Anterior cingulate cortex (tissue), 58 donors: Measurements from ENCODE around the gene SELENOI.
"Not testable (repeated sequence)": the region's sequence is repeated elsewhere in the genome, so short reads cannot be mapped to it uniquely, and the experiment has no call there.

Source experiments
- DNase-seq, 58 donors: peaks; one replicate each; lab custom pipeline; 2025; lab: John Stamatoyannopoulos, UW

The SELENOI gene, protein sequence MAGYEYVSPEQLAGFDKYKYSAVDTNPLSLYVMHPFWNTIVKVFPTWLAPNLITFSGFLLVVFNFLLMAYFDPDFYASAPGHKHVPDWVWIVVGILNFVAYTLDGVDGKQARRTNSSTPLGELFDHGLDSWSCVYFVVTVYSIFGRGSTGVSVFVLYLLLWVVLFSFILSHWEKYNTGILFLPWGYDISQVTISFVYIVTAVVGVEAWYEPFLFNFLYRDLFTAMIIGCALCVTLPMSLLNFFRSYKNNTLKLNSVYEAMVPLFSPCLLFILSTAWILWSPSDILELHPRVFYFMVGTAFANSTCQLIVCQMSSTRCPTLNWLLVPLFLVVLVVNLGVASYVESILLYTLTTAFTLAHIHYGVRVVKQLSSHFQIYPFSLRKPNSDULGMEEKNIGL

DNA sequence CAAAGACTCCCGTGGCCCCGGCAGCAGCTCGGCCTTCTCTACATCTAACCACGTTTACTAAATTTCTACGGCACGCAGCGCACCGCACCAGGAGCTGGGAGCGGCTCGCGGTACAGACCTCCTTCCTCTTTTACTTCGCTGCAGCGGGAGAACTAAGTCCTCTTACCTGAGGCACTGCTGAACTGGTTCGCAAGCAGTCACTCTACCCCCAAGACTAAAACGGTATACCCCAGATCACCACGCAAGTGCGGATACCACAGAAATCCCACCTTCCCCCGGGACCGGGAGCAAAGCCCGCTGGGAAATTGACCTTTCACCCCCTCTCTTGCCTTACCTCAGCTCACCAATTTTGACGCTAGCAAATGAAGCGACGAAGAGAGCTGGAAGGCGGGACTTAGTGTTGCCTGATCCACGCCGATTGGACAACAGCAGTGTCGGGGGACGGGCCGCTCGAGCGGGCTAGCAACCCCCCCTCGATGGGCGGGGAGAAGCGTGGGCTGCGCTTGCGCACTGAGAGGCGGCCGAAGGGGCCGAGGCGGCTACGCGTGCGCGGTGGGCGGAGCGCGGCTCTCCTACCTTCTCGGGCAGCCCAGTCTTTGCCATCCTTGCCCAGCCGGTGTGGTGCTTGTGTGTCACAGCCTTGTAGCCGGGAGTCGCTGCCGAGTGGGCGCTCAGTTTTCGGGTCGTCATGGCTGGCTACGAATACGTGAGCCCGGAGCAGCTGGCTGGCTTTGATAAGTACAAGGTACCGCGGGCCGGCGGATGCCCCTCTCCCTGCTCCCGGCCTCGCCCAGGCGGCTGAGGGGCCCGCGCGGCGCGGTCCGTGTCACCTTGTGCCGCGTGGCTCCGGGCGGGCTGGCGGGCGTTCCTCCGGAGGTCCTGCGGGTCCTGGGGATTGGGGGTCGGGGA is at the start of gene SELENOI:
Gene SELENOI, plus strand, starts transcription at position 599 of the 909 bp plus-strand sequence. Its CDS starts 90 bp downstream, at position 689.
- DNase-seq = peak; percentile 90 to 100 (median 99)

DNA sequence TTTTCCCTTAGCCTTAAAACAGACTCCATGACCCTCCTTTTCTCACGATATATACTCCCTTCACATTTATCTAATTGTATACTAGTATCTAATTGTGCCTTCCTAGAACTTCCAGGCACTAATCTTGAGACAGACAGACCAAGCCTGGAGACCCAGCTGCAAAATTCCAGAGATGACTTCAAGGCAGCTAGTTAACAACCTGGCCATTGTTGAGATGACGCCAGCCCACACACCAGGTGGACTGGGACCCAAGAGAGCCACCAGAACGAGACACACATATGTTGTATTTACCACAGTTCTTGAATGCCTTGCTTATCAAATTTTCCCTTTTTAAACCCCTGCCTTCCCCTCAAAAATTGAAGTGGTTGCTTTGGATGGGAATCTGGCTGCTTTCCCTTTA is 48.9 kb upstream of the SELENOI start:
- no peak for DNase-seq

DNA sequence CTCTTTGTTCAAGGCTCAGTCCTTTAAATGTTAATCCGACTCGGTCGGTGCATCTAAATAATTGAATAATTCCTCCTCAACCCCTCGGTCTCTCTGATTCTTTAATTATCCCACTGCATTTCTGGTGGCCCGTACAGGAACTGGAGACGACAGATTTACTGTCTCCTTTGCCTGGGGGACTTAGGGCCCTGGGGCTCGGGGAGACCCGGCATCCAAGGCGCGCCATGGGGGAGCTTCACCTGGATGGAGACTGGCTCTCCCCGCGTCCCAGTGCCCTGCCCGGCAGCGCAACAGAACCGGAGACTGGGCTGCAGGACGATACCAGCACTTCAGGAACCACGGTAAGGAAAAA is 47.7 kb upstream of the SELENOI start:
- DNase-seq = no peak

DNA sequence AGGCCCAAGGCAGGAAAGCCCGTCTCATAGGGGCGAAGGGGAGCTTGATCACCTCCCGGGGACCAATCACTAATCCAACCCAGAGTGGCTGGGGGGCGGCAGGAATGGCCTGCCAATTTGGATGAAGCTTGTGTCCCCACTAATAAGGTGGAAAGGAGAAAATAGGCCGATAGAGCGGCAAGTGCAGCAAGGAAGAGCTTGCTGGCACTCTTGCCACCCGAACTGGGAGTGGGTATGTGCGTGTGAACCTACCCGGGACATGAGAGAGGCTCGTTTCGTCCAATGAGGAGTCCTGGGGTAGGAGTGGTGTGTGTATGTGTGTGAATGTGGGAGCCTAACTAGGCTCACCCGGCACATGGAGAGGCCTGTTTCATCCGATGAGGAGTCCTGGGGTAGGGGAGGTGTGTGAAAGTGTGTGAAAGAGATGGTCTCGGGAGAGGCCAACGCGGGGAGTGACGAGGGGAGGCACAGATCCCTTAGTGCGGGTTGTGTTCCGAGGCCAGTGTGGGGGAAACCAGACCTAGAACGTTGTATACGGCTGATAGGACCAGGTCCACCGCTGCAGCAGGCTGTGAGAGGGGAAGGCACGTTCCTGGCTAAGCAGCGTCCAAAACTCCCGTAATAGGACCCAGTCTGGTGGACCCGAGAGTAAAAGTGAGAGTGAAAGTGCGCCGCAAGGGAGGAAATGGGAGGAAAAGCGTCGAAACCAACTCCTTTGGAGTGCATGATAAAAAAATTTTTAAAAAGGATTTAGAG is 47.1 kb upstream of the SELENOI start:
- peak in 4 of 58 donors; percentile 4 to 52 (median 25) for DNase-seq

DNA sequence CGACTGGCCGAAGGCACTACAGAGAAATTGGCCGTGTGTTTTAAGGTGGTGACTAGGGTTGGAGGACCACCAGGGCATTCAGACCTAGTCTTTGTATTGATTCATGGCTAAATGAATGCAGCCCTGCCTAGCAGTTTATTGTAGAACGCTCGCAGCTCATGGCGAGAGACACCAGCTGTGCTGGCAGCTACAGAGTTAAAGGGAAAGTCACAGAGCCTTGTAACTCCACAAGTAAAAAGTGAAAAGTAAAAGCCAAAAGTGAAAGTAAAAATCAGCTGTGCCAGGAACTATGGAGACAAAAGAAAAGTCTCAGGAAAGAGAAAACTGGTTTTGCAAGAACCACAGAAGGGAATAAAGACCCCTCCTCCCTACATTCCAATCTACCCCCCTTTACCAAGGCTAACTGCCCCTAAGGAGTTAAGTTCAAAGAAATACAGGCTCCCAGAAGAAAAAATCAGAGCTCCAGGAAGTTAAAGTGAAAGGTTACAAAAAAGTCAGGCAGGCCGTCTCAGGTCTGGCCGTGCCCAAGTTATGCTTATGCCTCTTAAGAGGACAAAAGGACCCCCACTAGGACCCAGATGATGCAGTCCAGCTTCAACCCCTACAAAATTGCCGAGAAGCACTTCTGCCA is 46.4 kb upstream of the SELENOI start:
- DNase-seq = peak in 1 of 58 donors; percentile 2

DNA sequence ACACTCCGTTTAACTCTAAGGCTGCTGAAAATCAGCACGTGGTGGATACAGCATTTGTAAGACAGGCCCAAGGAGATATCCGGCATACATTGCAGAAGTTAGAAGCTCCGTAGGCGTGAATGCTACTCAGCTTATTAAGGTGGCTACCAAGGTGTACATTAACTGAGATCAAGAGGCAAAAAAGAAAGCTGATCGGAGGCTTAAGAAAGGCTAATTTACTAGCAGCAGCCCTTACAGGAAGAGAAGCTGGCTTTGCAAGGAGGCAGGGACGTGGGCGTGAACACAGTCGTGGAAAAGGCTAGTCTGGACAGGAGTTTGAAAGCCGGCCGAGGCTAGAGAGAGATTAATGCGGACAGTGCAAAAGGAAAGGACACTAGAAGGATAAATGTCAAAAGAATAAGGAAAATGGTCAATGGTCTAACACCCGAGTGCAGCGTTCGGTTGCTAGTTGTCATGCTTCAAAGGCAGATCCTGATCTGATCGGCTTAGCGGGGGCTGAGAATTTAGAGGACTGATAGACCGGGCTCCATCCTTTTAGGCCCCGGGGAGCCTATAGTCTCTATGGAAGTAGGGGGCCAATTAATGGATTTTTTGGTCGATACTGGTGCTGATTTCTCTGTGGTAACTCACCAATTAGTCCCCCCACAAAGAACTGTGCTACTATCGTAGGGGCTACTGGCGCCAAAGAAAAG is 45.6 kb upstream of the SELENOI start:
- no peak for DNase-seq

DNA sequence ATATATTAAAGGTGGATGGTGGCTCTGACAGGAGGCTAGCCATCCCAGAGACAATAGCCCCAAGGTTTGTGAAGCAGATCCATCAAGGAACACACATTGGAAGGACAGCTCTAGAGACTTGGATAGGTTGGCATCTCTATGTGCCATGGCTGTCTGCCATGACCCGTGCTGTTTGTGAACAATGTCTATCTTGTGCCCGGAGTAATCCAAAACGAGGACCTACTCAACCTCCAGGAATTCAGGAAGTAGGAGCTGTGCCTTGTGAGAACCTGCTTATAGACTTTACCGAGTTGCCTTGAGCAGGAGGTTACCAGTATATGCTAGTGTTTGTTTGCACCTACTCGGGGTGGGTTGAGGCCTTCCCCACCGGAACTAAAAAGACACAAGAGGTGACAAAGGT is 43.1 kb upstream of the SELENOI start:
- DNase-seq = no peak

DNA sequence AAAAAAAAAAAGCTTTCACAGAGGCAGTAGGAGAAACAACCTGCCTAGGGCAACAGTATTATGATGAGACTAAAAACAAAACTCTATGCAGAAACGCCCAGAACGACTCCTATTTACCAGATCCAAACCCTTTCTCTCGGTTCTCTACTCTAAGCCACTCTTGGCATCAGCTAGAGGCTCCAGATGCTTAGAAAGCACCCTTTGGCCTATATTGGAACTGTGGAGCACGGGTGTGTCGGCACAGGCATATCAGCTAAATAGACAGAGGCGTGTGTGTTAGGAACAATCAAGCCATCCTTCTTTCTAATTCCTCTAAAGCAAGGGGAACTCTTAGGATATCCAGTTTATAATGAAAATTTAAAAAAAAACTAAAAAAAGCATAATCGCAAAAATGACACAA is 40.8 kb upstream of the SELENOI start:
- DNase-seq = not testable (repeated sequence)

DNA sequence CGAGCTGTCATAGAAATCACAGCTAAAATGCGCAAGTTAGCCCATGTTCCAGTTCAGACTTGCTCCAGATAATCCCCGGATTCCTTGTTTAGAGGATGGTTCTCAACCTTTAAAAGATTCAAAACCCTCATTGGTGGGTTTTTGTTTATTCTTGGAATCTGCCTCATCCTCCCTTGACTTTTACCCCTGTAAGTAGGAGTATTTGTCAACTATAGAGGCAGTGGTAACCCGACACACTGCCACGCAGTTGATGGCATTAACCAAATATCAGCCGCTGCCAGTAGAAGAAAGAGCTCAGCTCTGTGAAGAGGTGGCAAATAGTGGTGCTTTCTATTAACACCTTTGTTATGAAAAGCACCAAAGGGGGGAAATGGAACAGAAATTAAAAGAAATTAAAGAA is 40.4 kb upstream of the SELENOI start:
- DNase-seq = no peak

DNA sequence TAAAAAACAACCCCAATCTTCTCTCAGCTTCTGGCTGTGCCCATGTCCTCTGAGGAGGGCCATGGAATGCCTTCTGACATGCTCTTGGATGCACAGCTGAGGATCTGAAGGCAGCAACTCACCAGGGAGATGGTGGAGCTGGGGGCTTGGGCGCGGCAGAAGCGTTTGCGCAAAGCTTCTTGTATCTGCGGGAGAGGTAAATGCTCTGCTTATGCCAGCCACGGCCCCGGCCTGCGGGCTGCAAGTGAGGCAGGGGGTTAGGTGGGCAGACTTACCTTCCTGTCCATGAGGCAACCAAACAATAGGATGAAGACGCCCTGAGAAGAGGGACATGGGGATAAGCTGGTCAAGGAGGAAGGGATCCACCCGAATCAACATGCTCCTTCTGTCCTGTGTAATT is 36.0 kb upstream of the SELENOI start:
- no peak for DNase-seq

DNA sequence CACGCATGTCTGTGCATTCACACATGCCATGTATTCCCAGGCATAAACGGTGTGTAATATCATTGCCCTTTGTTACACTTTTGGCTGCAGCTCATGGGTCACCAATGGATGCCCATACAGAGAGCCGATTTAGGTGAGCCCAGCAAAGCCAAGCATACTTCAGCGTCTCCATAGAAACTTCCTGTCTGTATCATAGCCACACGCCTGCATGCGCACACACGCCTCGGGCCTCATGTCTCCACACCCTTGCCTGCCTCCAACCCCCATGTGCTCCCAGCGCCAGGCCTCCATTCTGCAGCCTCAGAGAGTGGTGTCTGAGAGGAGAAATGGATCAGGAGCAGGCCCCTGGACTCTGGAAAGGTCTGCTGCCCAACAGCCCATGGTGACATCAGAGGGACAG is 33.5 kb upstream of the SELENOI start:
- no peak for DNase-seq

DNA sequence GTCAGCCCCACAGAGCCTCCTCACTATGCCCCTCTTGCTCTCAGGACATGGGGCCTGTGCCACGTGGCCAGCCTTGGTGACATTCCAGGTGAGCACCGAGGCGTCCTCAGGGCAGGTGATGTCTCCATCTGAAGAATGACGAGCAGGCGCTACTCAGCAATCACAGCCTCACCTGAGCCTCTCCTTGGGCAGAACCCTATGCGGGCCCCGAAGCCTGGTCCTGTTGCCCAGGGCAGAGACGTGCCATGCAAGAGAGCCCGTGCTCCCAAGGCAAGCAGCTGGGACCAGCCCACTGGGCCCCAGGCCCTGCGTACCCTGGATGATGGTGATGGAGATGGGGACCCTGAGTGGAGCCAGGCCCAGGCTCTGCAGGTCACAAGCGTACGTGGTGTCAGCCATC is 32.5 kb upstream of the SELENOI start:
- DNase-seq = no peak

DNA sequence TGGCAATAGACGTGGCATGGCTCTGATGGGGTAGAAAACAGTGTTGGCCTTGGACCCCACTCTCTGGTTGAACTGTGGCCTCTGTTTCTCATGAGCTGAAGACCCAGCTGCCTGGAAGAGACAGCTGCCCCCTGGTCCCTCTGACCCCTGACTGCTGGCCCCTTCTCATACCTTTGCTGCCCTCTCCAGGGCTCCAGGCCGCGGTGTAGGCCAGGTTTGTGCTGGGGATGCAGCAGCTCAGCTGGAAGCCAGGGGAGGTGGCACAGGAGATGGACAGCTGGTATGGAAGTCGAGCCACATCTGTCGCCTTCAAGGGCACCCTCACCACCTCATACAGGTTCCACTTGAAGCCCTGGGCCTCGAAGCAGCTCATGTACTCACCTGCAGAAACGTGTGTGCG is 31.7 kb upstream of the SELENOI start:
- no peak for DNase-seq

DNA sequence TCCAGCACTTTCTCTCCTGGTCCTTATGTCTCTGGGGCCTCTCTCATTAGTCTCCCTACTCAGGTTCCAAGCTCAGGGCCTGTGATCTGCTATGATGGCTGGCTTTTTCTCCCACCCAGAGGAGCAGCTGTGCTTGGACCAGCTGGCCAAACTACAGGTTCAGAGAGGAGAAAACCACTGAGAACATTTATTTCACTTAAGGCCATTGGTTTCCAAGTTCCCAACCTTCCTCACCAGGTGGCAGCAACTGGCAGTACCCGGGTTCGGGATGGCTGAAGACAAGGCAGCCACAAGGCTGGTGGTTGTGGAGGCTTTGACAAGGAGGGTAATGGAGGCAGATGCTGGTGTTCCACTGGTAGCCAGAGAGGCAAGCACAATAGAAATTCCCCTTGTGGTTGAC is 29.9 kb upstream of the SELENOI start:
- DNase-seq = no peak

DNA sequence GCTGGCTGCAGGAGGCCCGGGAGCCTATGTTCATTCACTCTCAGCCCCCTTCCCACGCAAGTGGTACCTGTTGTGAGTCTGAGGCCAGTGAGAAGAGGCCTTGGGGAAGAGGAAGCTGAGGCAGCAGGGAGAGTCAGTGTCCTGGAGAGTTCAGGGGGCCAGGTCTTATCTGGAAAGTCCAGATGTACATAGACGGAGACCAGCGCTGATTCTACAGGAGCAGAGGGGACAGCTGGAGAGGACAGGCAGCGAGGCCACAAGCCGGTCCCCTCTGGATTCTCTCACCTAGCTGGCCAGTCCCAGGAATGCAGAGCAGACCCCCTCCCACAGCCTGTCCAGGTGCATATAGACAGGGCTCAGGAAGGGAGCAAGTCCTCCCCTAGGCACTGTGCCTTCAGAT is 29.1 kb upstream of the SELENOI start:
- DNase-seq = no peak

DNA sequence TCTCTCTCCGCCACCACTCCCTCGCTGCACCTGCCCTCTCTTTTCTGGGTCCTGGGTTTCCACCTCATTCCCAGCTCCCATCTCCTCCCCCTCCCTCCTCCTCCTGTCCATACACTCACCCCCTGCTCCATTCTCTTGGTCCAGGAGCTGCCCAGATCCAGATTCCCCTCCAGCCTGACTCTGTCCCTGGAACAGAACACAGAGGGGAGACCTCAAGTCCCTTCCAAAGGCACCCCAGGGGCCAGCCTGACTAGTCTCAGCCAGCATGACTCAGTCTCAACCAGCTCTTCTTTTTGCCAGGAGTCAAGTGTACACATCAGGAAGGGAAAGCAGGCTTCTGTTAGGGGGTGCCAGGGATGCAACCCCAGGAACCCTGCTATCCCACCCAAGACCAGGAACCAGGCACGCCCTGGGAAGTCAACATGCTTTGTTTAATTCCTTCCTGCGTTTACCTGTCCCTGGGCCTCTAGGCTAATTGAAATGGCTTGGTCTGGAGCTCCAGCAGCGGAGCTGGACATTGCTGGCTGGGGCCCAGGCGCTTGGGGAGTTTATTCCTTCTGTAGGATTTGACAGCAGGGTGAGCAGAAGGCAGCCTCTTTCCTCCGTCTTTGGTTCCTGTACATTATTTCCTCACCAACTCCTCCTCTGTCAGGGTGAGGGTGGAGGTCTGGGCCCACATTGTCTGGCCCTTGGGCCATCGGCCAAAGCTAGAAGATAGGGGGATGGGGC is 28.4 kb upstream of the SELENOI start:
- no peak for DNase-seq

DNA sequence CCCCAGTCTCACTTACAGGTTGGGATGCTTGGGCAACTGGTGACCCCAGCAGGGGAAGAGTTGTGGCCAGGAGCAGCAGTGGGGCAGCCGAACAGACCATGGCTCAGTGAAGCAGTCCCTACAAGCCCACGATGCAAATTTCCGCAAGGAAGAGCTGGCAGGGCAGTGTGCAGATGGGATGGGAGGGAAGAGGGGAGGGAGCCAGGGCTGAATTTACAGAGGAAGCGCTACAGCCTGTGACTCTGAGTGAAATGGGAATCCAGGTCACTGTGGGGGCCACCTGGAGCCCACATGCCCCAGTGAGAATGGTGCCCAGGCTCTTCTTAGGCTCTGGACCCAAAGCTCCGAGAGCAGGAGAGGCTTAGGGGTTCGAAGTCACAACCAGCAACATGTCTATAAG is 27.0 kb upstream of the SELENOI start:
- DNase-seq = no peak

DNA sequence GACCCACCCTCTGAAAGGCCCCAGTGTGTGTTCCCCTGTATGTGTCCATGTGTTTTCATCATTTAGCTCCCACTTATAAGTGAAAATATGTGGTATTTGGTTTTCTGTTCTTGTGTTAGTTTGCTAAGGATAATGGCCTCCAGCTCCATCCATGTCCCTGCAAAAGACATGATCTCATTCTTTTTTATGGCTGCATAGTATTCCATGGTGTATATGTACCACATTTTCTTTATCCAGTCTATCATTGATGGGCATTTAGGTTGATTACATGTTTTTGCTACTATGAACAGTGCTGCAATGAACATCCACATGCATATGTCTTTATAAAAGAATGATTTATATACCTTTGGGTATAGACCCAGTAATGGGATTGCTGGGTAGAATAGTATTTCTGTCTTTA is 21.5 kb upstream of the SELENOI start:
- DNase-seq = not testable (repeated sequence)

DNA sequence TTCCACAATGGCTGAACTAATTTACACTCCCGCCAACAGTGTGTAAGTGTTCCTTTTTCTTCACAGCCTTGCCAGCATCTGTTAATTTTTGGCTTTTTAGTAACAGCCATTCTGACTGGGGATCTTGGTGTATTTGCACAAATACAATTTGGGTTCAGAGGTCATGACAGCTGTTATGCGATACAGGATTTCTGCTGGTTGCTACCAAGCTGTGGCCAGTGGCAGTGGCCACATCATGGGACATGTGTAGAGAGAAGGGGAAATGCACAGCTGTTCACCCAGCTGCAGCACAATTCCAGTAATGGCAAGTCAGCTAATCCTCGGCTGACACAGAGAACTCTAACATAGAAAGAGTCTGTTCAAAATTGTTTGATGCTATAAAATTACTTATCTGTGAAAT is 21.0 kb upstream of the SELENOI start:
- no peak for DNase-seq
